Fibroblast of skin of left biceps (primary cell): ENCODE results near the gene COX17.
"Not testable (repeated sequence)": the region's sequence is repeated elsewhere in the genome, so short reads cannot be mapped to it uniquely, and the experiment has no call there.

Source experiments
- DNase-seq, 2 experiments: peaks; one replicate each; pipeline ENCODE4 v3.0.0-alpha.2; 2013; ENCODE audit warnings: low read depth in 2 of 2

The COX17 gene, protein sequence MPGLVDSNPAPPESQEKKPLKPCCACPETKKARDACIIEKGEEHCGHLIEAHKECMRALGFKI

DNA sequence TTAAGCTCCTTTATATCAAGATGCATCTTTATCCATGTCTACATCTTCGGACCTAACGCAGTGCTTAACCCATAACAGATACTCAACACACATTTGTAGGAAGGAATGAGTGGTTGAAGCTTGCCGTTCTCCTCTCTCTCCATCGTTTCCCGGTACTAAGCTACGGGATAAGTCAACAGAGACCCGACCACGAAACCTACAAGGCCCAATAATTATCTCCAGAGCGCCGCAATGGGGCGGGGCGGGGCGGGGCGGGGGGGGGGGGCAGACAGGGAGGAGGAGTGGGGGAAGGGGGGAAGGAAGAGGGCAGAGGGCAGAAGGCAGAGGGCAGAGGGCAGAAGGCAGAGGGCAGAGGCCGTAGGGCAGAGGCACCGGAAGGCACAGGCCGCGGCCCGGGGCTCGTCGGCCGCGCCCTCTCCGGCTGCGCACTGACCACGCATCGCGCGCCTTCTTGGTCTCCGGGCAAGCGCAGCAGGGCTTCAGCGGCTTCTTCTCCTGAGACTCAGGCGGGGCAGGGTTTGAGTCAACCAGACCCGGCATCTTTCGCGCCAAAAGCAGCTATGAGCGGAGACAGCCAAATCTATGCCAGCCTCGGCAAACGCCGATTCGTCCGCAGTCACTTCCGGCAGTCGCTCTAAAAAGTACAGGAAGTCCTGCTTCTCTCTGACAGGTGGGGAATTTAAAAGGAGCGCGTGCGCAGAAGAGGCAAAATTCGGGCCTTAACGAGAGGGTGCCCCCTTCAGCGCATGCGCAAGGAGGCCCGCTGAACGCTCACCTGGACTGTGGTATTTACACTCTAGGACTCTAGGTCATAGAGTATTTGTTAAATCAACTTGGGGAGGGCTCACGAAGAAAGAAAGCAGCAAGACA is at the start of gene COX17:
TSS of gene COX17 (minus strand) at position 636 of the 870 bp plus-strand sequence. CDS start at position 540, 96 bp downstream.
- DNase-seq = peak; percentile 87 to 88

DNA sequence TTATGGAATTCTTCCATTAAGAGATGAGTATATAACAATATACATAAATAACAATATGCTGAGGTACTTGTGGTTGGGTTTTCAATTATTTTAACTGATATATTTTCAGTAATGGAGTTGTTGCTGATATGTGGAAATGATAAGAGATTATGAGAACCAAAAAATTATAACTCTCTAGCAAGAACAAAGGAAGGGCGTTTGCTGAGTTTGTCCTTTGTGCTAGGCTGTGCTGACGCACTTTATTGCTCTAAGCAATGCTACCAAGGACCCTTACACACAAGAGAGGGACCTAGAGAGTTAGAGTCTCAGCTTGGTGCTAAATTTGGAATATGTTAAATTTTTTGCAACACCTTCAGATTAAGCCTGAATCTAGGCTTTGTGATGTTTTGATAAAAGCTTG is 49.7 kb upstream of the COX17 start:
- no peak for DNase-seq

DNA sequence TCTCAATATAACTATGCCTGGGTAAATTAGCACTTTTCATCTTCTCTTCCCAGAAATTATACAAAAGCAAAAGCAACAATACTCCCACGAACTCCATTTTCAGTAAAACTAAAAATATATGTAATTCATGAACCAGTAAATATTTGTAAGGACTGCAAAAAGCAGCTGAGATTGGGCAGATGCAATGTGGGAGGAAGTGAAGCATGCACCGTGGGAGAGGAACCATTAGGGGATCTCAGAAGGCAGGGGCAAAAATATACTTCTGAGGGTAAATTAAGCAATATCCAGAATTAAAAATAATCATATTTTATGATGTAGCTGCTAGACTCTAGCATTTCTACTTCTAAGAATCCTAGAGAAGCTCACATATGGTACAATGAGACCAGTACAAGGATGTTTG is 45.8 kb upstream of the COX17 start:
- DNase-seq = no peak

- no peak for DNase-seq
These were observed 40.3 kb upstream of the COX17 start for GRCh38 chr3:119717520-119717919.

GRCh38 chr3:119716998-119717397 is 39.8 kb upstream of the COX17 start:
- no peak for DNase-seq

DNA sequence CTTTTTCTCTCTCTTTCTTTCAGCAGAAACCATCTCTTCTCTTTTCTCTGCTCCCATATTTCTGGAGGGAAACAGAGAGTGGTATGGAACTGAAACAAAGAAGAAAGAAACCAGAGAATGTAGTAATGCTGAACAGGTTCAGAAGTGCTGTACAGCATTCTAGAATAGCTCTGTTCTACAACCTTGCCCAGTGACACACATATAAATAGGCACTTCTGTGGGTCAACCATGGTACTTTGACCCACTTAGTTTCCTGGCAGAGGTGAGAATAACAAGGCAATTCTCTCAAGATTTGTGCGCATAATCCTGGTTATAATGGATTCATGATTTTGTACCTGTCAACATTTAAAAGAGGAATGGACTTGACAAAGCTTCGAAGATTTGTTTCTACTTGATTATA is 37.9 kb upstream of the COX17 start:
- no peak for DNase-seq

DNA sequence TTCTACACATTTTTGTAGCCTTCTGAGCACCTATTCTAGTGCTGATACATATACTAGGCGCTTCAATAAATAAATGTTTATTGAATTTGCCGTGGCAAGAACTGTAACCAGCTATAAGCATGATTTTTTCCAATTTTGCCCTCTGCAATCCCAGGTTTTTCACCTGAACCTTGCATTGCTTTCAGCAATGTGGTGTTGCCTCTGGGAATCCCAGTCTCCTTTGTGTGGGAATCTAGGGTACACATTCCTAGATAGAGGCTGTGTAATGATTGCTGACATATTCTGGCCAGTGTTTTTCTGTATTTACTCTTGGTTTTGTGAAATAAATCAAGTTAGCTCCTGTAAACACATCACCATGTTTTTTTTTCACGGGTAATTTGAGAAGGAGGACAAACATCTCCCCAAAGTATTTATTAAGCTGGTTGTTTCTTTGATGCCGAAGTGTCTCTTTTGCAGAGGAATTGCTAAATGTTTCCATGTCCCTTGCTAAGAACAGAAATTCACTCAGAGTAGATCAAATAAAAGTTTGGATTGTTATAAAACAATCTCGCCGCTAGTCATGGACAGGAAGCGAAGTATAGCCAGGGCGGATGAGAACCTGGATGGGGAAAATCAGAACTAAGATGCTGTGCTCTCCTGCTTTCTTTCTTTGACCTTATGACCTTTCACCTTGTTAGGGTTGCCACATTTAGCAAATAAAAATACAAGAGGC is 26.8 kb upstream of the COX17 start:
- no peak for DNase-seq

DNA sequence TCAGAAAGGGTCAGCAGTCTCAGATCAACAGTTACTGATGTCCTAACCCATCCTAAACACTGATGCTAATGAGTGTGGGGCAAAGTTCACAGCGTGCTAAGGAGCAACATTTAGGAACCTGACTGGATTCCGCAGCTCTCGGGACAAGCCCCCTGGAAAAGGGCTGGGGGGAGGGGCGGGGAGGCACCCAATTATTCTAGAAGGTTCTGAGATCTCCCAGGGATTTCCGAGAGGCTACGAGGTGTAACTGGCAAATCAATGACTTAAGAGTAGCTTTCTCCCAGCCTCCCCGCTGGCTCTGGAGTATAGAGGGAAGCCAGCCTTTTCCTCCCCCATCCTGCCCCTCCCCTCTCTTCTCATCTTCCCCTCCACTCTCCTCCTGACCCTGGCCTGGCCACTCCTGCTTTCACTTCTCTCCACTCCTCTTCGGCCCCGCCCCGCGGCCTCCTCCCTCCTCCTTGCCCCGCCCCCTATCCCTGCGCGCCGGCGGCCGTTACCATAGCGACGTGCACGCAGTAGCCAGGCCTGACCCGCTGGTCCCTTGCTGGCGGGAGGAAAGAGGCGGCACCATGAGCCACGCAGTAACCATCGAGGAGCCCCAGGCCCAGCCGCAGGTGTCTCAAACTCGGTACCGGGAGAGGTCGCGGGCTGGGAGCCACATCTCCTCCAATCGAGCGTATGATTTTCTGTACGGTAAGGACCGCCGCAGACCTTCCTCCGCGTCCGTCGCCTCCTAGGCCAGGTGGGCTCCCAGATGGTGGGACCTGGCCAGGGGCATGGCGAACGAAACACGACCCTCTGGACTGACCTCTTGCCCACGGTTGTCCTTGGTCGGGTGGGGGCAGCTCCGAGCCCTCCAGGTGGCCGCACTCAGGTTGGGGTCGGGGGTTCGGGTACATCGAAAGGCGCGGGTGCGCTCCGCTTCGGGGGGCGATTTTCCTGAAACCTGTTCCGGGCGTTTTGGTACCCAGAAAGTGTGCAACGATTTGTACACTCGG is 25.6 kb upstream of the COX17 start, which contains the start of gene CFAP91:
TSS of gene CFAP91 (plus strand) at position 493 of the 998 bp plus-strand sequence. CDS start at position 570, 77 bp downstream.
- peak; percentile 52 to 56 for DNase-seq

- no peak for DNase-seq
These were observed 23.9 kb upstream of the COX17 start for GRCh38 chr3:119700920-119701734.

- DNase-seq = no peak
These were observed 23.2 kb upstream of the COX17 start for GRCh38 chr3:119700269-119700919.

DNA sequence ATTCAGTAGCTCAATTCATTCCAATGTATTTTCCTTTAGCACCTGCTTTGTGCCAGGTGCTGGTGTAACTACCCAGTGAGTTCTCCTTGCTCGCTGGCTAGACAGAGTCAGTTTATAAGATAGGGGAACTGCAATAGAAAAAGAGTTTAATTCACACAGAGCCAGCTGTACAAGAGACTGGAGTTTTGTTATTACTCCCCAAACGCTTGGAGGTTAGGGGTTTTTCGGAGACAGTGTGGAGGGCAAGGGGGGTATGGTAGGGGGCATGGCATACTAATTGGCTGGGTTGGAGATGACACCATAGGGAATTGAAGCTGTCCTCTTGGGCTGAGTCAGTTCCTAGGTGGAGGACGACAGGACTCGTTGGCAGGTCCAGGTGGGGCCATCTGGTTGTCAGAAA is 20.2 kb upstream of the COX17 start:
- DNase-seq = no peak

DNA sequence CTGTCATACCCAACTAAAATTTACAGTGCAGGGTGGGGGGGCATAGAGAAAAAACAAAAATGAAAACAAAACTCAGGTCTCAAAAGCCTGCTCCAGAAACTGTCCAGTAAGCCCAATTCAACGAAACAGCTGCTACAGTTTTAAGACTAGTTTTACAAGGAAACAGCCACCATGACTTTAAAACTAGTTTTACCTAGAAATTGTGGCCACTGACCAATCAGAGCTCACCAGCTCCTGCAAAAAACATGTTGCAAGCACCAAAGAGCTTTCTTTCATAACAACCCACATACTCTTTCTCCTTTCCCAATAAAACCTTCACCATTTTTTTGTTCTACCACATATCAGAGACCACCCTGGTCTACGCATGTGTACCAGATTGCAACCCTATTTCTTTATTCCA is 18.3 kb upstream of the COX17 start:
- DNase-seq = no peak

GRCh38 chr3:119690043-119690656 is 12.9 kb upstream of the COX17 start:
- no peak for DNase-seq

GRCh38 chr3:119683421-119683820 is 6.2 kb upstream of the COX17 start:
- no peak for DNase-seq

- DNase-seq = peak in 1 of 2 experiments; percentile 33
These were observed 4.1 kb upstream of the COX17 start for GRCh38 chr3:119681279-119681678.

GRCh38 chr3:119679874-119680273 is 2.7 kb upstream of the COX17 start:
- no peak for DNase-seq

DNA sequence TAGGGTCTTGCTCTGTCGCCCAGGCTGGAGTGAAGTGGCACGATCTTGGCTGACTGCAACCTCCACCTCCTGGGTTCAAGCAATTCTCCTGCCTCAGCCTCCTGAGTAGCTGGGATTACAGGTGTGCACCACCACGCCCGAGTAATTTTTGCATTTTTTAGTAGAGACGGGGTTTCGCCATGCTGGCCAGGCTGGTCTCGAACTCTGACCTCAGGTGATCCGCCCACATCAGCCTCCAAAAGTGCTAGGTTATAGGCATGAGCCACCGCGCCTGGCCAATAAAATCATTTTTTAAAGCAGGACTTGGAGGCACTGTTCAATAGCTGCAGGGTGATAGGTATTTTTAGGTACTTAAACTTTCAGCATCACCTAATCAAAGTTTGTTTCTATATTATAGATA is 1.0 kb upstream of the COX17 start:
- DNase-seq = not testable (repeated sequence)

DNA sequence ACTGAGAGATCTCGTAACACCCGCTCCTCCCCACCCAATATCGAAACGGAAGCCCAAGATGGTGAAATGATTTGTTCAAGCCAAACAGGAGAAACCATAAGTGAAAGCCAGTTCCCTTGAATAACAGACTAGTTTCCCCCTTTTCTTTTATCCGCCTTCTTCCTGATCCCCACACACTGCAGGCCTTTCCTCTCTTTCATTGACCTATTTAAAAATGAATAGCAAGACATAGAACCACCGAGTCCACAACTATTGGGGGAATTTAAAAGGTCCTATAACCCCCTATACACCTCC is 382 bp upstream of the COX17 start:
- no peak for DNase-seq

- no peak for DNase-seq
These were observed 1.2 kb downstream of the COX17 start for GRCh38 chr3:119676020-119676419.
